ENCODE results near the gene SELPLG.
"Not testable (repeated sequence)": the region's sequence is repeated elsewhere in the genome, so short reads cannot be mapped to it uniquely, and the experiment has no call there.

SELPLG gene

DNA sequence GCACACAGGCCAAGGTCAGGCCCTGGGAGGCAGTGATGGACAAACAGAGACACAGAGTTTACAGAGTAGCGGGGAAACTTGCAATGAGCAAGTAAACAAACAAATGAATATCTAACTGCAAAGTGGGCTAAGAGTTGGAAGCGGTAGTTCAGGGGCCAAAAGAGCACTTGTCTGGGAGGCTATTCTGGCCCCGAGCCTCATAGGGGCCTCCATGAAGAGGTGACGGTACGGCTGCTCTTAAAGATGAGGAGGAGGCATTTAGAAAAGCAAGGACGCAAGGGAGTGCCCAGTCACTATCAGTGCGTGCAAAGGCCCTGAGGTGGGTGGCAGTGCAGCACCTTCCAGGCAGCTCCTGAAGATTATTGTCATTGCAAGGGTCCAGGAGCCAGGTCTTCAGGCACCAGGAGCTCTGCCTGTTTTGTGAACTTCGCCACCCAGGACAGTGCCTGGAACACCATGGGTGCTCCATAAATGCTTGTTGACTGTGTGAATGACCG is 31.4 kb downstream of the SELPLG start:
- DNase-seq = no peak

DNA sequence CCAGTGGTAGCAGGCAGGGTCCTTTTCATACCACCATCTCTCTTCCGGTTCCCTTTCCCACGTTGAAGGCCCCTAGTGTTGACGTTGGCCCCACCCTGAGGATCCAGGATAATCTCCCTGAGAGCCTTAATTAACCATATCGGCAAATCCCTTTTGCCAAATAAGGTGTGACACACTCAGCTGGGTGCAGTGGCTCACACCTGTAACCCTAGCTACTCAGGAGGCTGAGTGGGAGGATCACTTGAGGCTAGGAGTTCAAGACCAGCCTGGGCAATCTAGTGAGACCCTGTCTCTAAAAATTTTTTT is 33.0 kb downstream of the SELPLG start:
- DNase-seq = peak; percentile 21

DNA sequence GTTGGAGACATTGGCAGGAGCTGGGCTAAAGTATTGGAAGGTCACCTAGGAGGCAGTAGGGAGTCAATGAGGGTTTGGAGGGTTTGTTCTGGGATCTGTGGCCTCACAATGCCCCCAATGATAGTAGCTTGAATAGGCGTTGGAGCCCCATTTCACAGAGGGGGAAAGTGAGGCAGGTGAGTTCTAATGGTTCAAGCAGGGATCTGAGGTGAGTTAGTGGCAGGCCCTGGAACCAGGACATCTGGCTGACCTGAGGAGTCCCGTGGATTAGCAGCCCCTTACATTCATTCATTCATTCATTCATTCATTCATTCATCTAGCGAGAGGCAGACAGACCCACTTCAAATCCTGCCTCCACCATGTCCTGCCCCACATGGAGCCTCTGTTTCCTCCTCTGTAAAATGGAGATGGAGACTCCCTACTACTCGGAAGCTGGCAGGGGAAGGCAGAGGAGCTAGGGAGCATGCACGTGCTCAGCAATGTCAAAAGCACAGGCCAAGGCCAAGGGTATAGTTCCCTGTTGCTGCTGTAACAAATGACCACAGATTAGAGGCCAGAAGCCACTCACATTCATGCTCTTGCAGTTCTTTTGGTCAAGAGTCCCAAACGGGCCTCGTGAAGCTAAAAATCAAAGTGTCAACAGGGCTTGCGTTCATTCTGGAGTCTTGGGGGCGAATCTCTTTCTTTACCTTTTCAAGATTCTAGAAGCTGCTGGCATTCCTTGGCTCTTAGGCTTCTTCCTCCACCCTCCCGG is 33.6 kb downstream of the SELPLG start:
- DNase-seq = no peak

DNA sequence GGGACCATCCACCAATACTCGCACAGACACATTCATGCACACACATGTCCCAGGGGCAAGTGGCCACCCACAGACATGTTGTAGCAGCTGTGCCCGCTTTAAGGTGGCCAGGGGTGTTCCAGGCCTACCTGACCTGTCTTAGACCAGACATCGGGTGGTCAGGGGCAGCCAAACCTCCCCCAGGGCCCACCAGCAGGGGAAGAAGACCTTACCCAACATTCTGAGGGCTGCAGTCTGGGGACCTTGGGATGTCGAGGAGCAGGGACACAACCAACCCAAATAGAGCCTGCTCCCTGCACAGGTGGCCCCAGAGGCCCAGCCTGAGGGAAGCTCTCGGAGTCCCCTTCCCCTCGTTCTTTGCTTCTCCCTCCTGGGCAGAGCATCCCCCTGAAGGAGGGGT is 34.2 kb downstream of the SELPLG start:
- no peak for DNase-seq

DNA sequence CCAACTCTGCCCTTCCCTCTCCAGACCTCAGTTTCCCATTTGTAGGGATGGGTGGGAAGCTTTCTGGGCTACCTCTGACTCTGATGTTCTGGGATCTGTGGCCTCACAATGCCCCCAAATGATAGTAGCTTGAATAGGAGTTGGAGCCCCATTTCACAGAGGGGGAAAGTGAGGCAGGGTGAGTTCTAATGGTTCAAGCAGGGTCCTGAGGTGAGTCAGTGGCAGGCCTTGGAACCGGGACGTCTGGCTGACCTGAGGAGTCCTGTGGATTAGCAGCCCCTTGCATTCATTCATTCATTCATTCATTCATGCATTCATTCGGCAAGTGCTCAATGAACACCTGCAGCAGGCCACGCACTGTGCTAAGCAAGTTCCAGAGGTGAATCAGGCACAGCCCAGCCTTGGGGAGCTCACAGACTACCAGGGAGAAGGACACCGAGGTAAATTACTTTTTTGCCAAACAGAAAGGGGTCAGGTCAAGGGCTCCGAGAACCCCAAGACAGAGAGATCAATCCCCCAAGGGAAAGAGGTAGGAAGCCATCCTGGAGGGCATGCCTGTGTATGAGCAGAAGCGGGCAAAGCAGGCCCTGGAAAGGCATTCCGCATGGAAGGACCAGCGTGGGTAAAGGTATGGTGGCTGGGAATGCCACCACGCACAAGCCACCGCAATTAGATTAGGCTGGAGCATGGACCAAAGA is 35.0 kb downstream of the SELPLG start:
- DNase-seq = no peak

DNA sequence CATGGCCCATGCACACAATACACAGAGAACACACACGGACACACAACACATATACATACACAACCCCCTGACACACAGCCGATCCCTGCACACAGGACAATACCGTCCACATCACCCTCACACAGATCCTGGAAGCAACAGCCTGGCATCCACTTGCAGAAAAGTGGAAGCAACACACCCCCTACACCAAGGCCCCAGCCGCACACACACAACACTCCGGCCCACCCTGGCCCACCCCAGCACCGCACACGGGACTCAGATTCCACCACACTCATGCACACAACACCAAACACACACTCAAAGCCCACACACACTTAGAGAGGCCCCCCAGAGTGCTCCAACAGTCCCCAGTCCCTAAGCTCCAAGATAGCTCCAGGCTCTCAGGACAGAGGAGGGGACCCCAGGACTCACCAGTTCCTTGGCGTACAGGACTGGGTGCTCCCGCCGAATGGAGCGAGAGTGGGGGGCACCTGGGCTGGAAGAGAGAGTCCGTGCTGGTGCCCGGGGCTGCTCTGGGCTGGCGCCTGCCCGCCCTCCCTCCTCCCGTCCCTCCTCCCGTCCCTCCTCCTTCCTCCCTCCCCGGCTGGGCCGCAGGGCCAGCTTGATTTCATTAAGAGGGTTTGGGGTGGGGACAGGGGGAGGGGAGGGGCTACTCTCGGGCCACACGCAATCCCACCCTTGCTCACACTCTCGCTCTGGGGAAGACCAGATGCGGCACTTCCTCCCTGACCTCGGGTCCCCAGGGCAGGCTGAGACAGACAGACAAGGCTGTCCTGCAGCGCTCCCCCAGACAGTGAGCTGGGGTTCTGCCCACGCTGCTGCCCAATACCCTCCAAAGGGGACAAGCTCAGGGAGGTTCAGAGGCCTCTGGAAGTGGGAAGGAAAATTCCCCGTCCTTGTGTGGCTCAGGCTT is 35.9 kb downstream of the SELPLG start, which contains the start of gene TMEM119:
TSS of gene TMEM119 (minus strand) at position 526 of the 913 bp plus-strand sequence. CDS start 5,701 bp downstream, outside the sequence.
- DNase-seq = no peak

DNA sequence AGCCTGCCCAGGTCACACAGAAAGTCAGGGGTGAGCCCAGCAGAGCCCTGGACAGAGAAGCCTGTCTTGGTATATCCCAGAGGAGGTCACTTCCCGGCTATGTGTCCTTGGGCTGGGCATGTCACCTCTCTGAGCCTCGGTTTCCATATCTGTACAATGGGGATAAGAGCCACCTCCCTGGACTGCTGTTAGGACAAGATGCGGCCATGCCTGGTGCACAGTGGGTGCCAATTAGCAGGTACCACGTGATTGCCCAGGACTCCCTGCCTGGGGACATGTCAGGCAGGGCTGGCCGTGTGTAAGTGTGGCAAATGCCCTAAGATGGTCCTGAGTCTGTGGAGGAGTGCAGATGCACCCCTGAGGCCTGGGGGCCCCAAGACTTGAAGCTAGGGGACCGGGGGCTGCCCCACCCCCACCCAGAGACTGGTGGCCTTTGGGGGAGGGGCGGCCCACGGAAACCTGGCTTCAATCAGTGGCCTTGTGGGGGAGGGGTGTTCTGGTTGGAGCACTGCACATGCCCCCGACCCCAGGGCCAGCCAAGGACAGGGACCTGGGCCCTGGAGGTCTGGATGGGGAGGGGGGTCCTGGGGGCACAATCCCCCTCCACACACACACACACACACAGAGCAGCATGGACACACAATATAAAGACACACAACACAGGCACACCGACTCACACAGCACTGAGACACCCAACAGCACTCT is 36.7 kb downstream of the SELPLG start:
- peak; percentile 32 for DNase-seq

DNA sequence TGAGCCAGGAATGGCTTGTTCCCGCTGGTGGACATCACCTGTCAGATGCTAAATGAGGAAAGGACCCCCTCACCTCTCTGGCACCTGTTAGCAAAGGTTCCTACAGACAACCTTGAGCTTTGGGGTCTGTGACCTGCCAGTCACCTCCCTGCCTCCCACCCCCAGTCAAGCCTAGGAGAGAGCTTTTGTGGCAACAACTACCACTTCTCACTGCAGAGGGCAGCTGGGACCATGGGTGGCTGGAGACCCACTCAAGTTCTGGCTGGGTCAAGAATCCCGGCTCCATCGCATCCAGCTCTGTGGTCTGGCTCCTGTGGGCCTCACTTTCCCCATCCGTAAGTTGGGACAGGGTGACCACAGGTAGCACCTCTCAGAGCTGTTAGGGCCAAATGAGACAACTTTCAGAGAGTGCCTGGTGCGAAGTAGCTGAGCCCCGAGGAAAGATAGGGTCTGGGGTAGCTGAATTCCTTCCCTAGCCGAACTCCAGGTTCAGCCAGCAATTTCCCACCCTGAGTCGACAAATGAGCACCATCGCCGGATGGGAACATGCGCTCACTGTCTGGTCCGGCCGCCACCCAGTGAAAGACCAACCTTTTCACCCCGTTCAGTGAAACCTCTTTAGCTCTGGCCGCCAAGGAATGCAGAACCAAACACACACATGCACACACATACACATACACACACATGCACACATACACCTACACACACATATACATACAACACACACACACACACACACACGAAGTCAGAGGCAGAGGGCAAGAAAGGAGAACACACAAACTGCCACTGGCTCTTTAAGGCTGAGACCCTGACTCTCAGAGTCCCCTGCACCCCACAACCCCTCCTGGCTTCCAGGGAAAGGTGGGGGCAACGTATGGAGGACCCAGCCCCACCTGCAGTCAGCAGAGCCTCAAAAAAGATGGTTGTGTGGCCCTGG is 37.7 kb downstream of the SELPLG start:
- DNase-seq = no peak

DNA sequence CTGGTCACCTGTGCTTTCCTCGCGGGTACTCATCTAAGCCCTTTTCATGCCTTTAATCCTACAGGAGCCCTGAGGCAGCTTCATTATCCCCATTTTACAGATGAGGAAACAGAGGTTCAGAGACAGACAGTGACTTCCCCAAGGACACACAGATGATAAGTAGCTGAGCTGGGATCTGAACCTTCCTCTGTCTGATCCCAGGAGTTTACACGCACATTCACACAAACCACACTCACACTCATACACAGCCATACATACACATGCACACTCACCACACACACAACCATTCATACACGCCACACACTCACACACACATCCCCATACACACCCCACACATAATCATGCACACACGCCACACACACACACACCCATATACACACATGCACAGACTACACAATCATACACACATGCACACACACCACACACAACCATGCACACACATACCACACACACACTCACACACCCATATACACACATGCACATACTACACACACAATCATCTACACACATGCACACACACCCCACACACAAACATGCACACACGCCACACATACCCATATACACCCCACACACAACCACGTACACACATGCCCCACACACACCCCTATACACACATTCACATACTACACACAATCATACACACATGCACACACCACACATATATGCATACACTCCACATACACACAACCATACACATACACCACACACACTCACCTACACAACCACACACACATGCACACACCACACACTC is 38.6 kb downstream of the SELPLG start:
- no peak for DNase-seq

DNA sequence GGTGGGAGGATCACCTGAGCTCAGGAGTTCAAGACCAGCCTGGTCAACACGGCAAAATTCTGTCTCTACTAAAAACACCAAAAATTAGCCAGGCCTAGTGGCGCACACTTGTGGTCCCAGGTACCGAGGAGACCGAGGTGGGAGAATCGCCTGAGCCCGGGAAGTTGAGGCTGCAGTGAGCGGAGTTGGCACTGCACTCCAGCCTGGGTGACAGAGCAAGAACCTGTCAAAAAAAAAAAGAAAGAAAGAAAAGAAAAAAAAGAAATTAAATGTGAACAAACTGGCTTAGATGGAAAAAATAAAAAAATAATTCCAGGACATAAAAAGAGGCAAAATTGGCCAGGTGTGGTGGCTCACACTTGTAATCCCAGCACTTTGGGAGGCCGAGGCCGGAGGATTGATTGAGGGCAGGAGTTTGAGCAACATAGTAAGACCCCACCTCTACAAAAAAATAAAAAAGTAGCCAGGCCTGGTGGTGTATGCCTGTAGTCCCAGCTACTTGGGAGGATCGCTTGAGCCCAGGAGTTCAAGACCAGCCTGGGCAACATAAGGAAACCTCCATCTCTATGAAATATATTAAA is 39.3 kb downstream of the SELPLG start:
- DNase-seq = no peak

DNA sequence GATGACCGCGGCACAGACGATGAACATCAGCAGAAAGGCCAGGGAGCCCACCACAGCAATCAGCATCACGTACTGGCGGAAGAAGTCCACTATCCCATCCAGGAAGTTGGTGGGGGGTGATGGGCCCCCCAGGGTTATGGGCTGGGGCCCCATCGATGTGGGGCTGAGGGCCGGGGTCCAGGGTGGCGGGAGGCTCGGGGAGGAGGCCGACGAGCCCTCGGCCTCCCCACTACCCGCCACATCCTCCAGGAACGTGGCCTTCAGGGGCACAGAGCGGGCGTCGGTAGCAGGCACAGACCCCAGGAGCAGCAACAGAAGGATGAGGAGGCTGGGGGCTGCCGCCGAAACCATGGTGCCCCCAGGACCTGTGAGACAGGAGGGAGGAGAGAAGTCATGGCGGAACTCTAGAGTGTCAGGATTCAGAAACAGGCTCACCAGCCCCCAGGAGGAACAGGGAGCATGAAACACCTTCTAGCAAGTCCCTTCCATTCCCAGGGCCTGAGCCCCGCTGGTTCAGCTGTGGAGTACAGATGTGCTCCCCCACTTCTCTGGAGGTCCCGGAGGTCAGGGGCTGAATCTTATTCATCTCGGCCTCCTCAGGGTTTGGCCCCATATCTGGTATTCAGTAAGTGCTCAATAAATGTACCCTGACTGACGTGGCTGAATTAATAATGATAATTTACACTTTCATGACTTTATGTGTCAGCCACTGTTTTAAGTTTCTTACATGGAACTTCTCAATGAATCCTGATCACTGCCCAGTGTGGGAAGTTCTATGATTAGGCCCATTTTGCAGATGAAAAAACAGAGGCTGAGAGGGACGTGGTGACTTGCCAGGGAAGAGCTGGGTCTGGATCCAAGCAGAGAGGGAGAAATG is 41.4 kb downstream of the SELPLG start:
- no peak for DNase-seq

DNA sequence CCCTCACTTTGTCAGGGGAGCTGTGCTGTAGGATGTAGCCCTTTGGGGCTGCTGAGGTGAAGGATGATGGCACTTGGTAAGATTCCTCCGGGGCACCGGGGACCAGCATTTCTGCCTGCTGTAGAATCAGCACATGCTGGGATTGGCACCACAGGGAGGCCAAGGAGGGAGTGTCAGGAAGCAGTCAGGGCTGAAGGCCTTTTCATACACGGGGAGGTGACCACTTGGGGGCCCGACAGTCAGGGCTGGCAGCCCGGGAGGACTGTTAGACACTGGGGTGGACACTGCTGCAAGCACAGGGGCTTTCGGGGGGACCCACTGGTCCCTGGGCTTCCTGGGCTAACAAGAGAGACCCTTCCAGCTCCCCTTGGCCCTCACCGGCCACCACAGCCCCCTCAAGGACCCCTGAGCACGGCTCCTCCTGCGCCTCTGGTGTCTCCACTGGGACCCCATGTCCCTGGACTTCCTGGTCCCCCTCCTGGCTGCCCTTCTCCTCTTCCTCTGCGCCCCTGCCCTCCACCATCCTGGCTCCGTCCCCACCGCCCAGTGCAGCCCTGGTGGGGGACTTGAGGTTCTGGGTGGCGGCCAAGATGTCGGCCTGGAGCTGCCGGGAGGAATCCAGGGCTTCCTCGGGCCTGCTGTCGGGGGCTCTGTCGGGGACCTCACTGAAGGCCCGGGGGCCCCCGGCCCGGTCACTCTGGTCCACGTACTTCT is 42.3 kb downstream of the SELPLG start:
- DNase-seq = no peak

DNA sequence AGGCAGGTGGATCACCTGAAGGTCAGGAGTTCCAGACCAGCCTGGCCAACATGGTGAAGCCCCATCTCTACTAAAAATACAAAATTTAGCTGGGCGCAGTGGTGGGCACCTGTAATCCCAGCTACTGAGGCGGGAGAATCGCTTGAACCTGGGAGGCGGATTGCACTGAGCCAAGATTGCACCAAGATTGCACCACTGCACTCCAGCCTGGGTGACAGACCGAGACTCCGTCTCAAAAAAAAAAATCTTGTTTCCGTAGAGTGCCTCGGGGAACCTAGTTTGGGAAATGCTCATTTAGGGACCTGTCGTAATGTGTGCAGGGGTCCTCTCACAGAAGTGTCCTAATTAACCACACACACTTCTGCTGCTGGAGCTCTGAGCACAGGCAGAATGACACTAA is 43.2 kb downstream of the SELPLG start:
- not testable (repeated sequence) for DNase-seq

DNA sequence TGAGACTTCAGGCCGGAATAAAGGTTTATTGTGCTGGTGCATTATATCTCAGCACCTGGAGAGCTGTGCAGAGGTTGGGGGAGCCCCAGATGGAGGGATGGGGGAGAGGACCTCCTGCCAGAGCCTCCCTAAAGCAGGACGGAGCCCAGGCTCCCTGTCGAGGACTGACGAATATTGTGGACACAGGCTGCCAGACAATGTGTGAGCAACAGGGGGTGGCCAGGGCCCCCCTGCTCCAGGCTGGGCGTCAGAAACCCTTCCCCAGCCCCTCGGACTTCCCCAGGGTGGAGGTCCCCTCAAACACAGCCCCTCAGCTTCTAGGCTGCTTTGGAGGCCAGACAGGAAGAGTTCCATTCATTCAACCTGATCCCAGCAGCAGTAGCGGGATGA is 43.9 kb downstream of the SELPLG start:
- no peak for DNase-seq

DNA sequence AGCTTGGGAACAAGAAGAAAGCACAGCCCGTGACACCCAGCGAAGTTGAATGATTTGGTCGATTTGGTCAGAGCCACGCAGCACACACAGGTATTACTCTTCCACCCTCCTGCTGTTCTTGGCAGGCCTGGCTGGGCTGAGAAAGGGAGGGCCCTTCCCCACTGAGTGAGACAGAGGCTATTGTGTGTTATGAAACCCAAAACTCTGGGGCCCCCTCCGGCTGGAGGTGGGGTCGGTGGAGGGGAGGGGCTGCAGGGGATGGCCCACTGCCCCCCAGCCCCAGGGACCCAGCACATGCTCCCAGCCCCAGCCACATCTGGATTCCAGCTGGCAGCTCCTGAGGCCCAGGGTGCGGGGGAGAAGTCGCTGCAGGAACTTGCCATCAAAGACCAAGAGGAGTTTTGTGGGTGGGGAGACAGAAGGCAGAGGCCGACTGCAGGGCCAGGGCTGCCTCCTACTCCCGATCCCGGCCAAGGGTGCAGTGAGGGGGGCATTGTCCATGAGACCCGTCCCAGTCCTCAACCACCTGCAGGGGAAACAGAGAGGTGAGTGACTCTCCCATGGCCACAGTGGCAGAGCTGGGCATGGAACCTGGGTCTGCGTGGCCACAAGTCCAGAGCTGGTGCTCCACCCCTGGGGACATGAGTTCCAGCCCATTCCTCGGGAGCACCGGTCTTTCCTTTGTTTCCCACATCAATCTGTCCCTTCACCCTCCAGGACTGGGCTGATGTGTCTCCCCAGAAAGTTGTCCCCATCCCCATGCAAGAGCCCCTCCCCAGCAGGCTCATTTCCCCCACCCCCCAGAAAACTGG is 44.5 kb downstream of the SELPLG start:
- DNase-seq = peak; percentile 58

DNA sequence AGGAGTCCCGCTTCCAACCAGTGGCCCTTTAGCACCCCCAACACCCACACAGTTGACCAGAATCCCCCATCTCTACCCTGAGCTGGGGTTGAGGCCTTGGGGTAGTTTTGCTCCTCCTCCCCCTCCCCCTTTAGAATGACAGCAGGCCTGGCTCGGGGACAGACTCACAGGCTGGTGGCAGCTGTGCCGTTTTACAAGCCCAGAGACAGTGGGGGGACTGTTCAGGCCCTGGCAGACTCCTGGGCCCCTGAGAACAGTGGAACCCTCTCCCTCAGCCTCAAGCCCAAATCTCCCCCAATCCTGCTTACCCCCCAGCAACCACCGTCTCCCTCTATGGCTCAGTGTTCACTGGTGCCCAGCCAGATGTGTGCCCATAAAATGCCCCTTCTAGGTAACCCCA is 45.9 kb downstream of the SELPLG start:
- DNase-seq = no peak

DNA sequence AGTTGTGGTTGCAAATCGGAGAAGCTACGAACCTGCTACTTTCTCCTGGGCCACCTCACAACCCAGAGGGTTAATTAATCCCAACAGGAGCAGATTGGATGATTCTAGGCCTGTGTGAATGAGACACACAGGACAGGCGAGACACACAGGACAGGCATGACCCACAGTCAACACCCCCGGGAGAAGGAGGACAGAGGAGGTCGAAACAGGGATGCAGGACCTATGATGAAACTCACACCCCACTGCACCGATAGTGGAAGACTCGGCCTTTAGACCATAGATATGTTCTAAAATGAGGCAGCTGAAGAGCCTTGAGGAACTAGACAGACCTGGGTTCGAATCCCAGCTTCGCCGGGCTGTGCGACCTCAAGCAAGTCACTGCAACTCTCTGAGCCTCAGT is 47.4 kb downstream of the SELPLG start:
- DNase-seq = no peak

DNA sequence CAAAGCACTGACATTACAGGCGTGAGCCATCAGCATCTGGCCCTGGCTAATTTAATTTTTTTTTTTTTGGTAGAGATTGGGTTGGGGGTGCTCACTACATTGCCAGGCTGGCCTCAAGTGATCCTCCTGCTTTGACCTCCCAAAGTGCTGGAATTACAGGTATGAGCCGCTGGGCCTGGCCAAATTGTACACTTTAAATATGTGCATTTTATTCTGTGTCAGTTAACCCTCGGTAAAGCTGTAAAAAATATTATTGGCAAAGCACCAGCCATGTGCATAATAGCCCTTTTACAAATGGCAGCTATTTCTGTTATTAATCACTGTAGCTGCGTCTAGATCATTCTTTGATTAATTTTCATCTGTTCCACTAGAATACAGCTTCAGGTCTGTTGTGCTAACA is 47.8 kb downstream of the SELPLG start:
- no peak for DNase-seq

Data from NCI-H146 (cell line).